ENCODE data around the gene TNIK.

- no peak for TF ChIP-seq POLR2A (IDR thresholded peaks at IDR 0.05)
- TF ChIP-seq CTCF (IDR thresholded peaks at IDR 0.05) = no peak
- no peak for TF ChIP-seq POLR2AphosphoS5 (IDR thresholded peaks at IDR 0.05)
Measured at GRCh38 chr3:171333784-171334464, 126.3 kb downstream of the TNIK start.

Data from breast epithelium (tissue), 3 donors.